ENCODE measurements around the gene COQ8B. TPM values are rescaled to one million over a fixed set of nuclear protein-coding genes. Genes with fewer than 3 reads are reported as not detected.

The COQ8B gene
- total RNA-seq, 1 donor from 2014 or later, result 41.6 TPM

- intact Hi-C loops (cut with micrococcal nuclease), result no loop called here
- Mint-ChIP-seq H3K27me3 (ENCODE audit: insufficient read depth) (no peaks in the 10 kb centered on the region), H3K36me3 (ENCODE audit: low read depth) (peaks cover 38% of the 10 kb centered on the region), H3K27ac (no peak overlapping the region), H3K4me3 (no peak overlapping the region), H3K4me1 (ENCODE audit: low read depth) (peaks cover 7% of the 10 kb centered on the region), H3K9me3 (no peaks in the 10 kb centered on the region)
- no peak for DNase-seq (ENCODE audit: low spot score)
Observed at GRCh38 chr19:40705362-40705651, 11.4 kb downstream of the COQ8B start.

DNA sequence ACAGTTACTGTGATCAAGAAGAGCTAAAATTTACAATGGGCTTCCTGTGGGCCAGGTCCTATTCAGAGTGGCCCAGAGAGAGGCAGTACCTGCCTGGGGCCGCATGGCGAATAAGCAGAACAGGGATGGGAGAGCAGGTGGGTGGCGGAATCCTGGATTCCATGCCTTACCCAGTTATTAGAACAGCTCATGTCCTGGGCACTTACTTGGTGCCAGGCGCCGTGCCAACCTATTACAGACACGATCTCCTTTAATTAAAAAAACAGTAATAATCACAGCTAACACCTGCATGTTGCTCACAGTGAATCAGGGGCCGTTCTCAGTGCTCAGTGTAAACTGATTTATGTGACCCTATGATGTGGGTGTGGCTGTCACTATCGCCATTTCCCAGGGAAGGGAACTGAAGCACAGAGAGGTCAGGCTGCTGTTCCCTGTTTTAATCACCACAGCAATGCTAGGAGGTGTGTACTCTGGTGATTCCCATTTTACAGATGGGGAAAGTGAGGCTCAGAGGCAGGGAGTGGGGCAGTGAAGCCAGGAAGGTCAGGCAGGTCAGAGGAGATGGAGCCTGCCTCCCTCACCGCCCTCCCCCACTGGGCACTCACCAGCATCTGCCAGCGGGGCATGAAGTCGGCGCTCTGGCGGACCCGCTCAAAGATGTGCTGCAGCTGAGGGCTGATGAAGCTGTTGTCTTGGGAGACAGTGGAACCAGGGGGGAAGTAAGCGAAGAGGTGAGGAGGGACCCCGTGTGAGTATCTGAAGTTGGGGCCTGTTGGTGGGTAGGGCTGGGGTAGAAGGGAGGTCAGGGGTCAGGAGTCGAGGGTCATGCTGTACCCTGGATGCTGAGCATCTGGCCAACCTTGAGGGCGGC is 12.0 kb downstream of the COQ8B start:
- Mint-ChIP-seq H3K36me3 (ENCODE audit: low read depth) (peaks cover 37% of the 10 kb centered on the region), H3K9me3 (no peaks in the 10 kb centered on the region), H3K4me3 (no peak overlapping the region), H3K27ac (no peak overlapping the region), H3K27me3 (ENCODE audit: insufficient read depth) (no peaks in the 10 kb centered on the region), H3K4me1 (ENCODE audit: low read depth) (peaks cover 7% of the 10 kb centered on the region)
- DNase-seq (ENCODE audit: low spot score), result no peak
- intact Hi-C loops (cut with micrococcal nuclease), result no loop called here

DNA sequence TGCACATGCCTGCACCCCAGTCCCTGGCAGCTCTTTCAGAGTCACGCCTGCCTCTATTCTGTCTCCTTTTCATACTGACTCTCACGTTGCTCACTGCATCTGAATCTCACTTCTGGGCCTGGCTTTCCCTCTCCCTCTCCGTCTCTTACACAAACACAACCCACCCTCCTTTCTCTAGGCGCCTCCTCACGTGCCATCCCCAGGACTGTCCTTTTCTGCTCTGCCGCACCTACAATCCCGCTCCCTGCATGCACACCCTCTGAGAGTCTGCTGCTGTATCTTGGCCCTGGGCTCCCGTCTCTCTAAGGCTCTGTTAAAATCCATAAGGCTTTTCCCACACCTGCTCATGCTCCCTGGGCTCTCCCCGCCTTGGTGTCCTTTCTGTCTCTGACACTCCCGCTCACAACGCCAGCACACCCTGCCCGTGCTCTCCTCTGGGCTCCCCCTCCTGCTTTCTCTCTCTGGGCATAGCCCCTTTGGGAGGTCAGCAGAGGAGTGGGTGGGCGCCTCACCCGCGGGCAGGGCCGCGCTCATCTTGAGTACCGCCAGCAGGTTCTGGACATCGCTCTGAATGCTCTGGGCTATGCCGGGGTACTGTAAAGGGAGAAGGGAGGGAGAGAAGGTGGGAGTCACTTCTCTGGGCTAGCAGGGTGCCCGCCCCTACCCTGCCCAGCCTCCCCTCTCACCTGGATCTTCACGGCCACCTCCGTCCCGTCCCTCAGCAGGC is 13.5 kb downstream of the COQ8B start:
- Mint-ChIP-seq H3K27ac (no peak overlapping the region), H3K36me3 (ENCODE audit: low read depth) (peaks cover 30% of the 10 kb centered on the region), H3K9me3 (no peaks in the 10 kb centered on the region), H3K4me3 (no peak overlapping the region), H3K4me1 (ENCODE audit: low read depth) (no peaks in the 10 kb centered on the region), H3K27me3 (ENCODE audit: insufficient read depth) (no peaks in the 10 kb centered on the region)
- intact Hi-C loops (cut with micrococcal nuclease), result no loop called here
- DNase-seq (ENCODE audit: low spot score), result no peak

DNA sequence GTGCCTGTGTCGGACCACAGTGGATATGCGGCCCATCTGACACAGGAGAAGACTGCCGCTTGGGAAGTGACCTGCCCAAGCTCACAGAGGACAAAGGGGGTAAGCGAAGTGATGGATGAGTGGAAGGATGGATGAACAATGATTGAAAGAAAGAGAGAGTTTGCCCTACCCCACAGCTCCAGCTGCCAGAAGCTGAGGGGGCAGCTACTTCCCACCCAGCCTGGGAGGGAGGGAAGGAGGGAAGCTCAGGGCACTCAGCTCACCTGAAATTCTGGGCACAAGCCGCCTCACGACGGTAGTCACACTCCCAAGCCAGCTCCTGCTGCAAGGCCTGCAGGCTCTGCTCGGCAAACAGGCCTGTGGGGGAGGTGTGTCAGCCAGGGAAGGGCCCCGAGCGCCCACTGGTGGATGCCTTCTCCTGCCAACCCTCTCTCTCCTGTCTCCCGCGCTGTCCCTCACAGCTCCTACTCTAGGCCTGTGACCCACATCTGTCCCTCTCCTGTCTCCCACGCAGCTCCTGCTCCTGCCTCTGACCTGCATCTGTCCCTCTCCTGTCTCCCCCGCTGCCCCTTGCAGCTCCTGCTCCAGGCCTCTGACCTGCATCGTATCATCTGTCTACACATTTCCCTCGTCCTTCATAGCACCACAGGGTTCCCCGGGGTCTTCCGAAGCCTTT is 14.2 kb downstream of the COQ8B start:
- Mint-ChIP-seq H3K27ac (no peak overlapping the region), H3K27me3 (ENCODE audit: insufficient read depth) (no peaks in the 10 kb centered on the region), H3K4me3 (no peak overlapping the region), H3K36me3 (ENCODE audit: low read depth) (peaks cover 29% of the 10 kb centered on the region), H3K4me1 (ENCODE audit: low read depth) (no peaks in the 10 kb centered on the region), H3K9me3 (no peaks in the 10 kb centered on the region)
- DNase-seq (ENCODE audit: low spot score), result no peak
- intact Hi-C loops (cut with micrococcal nuclease), result no loop called here

- Mint-ChIP-seq H3K9me3 (no peaks in the 10 kb centered on the region), H3K4me3 (no peak overlapping the region), H3K4me1 (ENCODE audit: low read depth) (no peaks in the 10 kb centered on the region), H3K27ac (no peak overlapping the region), H3K36me3 (ENCODE audit: low read depth) (peaks cover 25% of the 10 kb centered on the region), H3K27me3 (ENCODE audit: insufficient read depth) (no peaks in the 10 kb centered on the region)
- DNase-seq (ENCODE audit: low spot score), result no peak
- intact Hi-C loops (cut with micrococcal nuclease), result no loop called here
Observed at GRCh38 chr19:40701758-40702157, 14.9 kb downstream of the COQ8B start.

DNA sequence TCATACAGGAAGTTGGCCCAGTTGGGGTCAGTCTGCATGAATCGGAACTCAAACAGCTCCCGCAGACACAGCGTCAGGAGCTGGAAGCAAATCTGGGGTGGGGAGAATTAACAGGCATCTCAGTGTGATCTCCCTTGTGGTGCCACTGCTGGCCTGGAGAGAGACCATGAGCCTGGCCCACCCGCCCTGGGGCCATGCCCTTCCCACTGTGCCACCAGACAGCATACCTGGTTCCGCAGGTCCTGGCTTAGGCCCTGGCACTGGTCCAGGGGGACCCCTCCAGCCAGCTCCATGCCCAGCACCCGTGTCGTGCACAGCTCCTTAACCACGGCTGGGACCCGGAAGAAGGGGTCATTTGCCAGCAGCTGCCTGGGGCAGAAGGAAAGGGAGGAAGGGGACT is 16.6 kb downstream of the COQ8B start:
- DNase-seq (ENCODE audit: low spot score), result no peak
- H3K9me3 Mint-ChIP-seq, result no peaks in the 10 kb centered on the region
- H3K4me1 Mint-ChIP-seq (ENCODE audit: low read depth), result no peaks in the 10 kb centered on the region
- peaks cover 23% of the 10 kb centered on the region for H3K36me3 Mint-ChIP-seq (ENCODE audit: low read depth)
- H3K4me3 Mint-ChIP-seq, result no peak overlapping the region
- no peak overlapping the region for H3K27ac Mint-ChIP-seq
- intact Hi-C loops (cut with micrococcal nuclease), result no loop called here
- H3K27me3 Mint-ChIP-seq (ENCODE audit: insufficient read depth), result no peaks in the 10 kb centered on the region

- peaks cover 10% of the 10 kb centered on the region for H3K36me3 Mint-ChIP-seq (ENCODE audit: low read depth)
- no peaks in the 10 kb centered on the region for H3K4me1 Mint-ChIP-seq (ENCODE audit: low read depth)
- H3K4me3 Mint-ChIP-seq, result no peak overlapping the region
- DNase-seq (ENCODE audit: low spot score), result no peak
- no peaks in the 10 kb centered on the region for H3K27me3 Mint-ChIP-seq (ENCODE audit: insufficient read depth)
- intact Hi-C loops (cut with micrococcal nuclease), result no loop called here
- no peak overlapping the region for H3K27ac Mint-ChIP-seq
- no peaks in the 10 kb centered on the region for H3K9me3 Mint-ChIP-seq
Observed at GRCh38 chr19:40697007-40697406, 19.7 kb downstream of the COQ8B start.

DNA sequence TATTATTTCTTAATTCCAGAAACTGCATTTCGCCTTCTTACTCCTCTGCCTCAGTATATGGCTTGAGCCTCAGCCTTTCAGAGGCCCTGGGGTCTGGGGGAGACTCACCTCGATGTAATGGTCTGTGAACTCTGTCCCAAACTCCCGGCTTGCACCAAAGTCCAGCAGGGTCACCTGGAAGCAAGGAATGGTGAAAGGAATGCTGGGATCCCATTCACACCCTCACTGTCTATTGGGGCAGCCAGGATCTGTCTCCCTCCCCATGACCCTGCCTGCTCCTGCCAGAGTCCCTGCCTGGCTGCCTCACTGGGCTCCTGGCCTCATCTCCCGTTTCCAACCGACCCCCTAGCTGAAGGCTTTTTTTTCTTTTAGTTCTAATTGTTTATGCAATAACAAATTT is 20.8 kb downstream of the COQ8B start:
- Mint-ChIP-seq H3K9me3 (no peaks in the 10 kb centered on the region), H3K36me3 (ENCODE audit: low read depth) (peaks cover 8% of the 10 kb centered on the region), H3K4me1 (ENCODE audit: low read depth) (no peaks in the 10 kb centered on the region), H3K27me3 (ENCODE audit: insufficient read depth) (no peaks in the 10 kb centered on the region), H3K27ac (no peak overlapping the region), H3K4me3 (no peak overlapping the region)
- intact Hi-C loops (cut with micrococcal nuclease), result no loop called here
- no peak for DNase-seq (ENCODE audit: low spot score)

DNA sequence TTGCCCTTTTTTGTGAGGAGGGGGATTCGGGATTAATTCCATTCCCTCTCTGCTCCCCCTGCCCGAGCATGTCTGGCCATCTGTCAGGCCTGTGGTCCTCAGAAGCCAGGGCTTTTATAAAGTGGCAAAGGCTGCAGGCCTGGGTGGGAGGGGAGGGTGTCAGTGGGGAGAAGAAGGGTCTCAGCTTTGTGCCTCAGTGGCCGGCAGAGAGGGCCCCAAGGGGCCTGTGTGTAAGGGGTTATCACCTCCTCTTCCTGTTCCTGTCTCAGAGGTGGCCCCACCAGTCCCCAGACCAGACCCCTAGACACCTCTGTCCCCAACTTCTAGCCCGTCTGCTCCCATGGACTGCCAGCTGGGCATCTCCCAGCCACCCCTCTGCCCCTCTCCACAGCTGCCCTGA is 22.8 kb downstream of the COQ8B start:
- H3K9me3 Mint-ChIP-seq, result no peaks in the 10 kb centered on the region
- no peak for DNase-seq (ENCODE audit: low spot score)
- H3K4me3 Mint-ChIP-seq, result no peak overlapping the region
- peaks cover 6% of the 10 kb centered on the region for H3K36me3 Mint-ChIP-seq (ENCODE audit: low read depth)
- no peak overlapping the region for H3K27ac Mint-ChIP-seq
- H3K4me1 Mint-ChIP-seq (ENCODE audit: low read depth), result no peaks in the 10 kb centered on the region
- intact Hi-C loops (cut with micrococcal nuclease), result no loop called here
- H3K27me3 Mint-ChIP-seq (ENCODE audit: insufficient read depth), result no peaks in the 10 kb centered on the region

DNA sequence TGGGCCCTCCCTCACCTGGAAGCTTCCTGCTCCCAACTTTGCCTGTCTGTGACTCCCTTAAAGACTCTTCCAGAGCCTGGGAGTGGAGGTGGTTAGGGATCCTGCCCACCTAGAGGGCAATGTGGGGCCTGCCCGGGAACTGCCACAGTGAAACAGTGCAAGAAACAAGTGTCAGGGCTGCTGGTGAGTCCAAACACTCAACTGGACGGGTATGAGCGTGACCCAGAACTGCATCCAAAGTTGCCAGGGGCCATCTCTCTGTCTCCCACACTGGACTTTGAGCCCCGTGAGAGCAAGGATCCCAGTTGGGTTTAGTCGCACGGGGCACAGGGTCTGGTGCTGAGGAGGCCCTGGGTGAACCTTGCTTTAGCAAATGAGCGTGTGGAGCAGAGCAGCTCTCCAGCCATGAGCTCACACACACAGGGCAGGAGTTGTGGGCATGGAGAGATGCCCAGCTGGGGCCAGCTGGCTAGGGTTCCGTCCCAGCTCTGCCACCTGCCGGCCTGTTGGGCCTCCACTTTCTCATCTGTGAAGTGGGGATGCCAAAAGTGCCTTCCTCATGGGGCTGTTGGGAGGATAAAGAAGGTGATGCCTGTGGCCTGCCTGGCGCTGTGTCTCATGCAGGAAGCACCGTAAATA is 23.4 kb downstream of the COQ8B start:
- DNase-seq (ENCODE audit: low spot score), result no peak

GRCh38 chr19:40692212-40692551 is 24.5 kb downstream of the COQ8B start:
- intact Hi-C loops (cut with micrococcal nuclease), result no loop called here
- Mint-ChIP-seq H3K4me1 (ENCODE audit: low read depth) (no peaks in the 10 kb centered on the region), H3K4me3 (no peak overlapping the region), H3K27ac (peak overlapping the region; percentile 63), H3K27me3 (ENCODE audit: insufficient read depth) (no peaks in the 10 kb centered on the region), H3K9me3 (no peaks in the 10 kb centered on the region), H3K36me3 (ENCODE audit: low read depth) (peaks cover 6% of the 10 kb centered on the region)
- DNase-seq (ENCODE audit: low spot score), result no peak

More for the DNA sequence above, 23.4 kb downstream of the COQ8B start:
- Mint-ChIP-seq H3K9me3 (no peaks in the 10 kb centered on the region), H3K36me3 (ENCODE audit: low read depth) (peaks cover 6% of the 10 kb centered on the region), H3K4me1 (ENCODE audit: low read depth) (no peaks in the 10 kb centered on the region), H3K4me3 (no peak overlapping the region), H3K27ac (peak overlapping the region; percentile 35), H3K27me3 (ENCODE audit: insufficient read depth) (no peaks in the 10 kb centered on the region)
- intact Hi-C loops (cut with micrococcal nuclease), result no loop called here

DNA sequence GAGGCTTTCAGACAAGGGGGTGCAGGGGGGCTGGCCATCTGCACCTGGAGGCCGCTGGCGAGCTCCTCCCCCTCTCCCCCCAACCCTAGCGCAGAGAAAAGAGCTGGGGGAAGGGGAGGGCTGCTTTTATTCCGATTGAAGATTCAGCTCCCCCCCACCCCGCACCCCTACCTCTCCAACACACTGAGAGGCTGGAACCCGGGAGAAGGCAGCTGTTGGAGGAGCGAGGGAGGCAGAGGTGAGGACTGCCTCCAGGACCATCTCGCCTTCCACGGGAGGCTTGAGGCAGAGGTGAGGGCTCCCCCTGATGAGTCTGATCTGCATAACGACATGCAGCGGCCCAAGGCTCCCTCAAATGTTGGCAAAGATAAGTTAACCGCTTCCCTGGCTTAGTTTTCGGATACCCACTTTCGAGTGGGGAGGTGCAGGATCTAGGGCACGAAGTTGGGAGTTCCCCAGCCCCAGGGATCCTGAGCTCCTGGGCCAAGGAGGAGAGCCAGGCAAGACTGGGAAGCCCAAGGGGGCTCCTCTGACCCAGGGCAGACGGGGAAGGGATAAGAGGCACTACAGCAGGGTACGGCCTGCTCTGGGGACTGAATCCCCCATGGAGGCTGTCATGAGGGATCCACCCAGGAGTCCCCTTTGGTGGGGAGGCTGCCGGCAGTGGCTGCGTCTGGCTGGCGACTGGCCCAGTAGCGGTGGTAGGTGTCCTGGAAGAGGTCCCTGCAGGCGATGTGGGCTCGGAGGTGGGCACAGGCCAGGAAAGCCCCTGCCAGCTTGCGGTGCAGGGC is 25.1 kb downstream of the COQ8B start:
- DNase-seq (ENCODE audit: low spot score), result no peak
- Mint-ChIP-seq H3K27ac (peak overlapping the region; percentile 84), H3K4me1 (ENCODE audit: low read depth) (no peaks in the 10 kb centered on the region), H3K36me3 (ENCODE audit: low read depth) (peaks cover 6% of the 10 kb centered on the region), H3K4me3 (peak overlapping the region; percentile 87), H3K9me3 (no peaks in the 10 kb centered on the region), H3K27me3 (ENCODE audit: insufficient read depth) (no peaks in the 10 kb centered on the region)
- intact Hi-C loops (cut with micrococcal nuclease), result loop anchor here (2.0 kb wide), 1 partner anchor 77 kb away; no protein-coding TSS in a partner anchor

Measured in activated T-helper 1 cell treated with anti-CD3 and anti-CD28 coated beads, Interleukin-12 subunit alpha, Interleukin-12 subunit beta, Interleukin-2, Interleukin-4 antibody, amounts not matched to agents 30 ng/mL and 10 ng/mL and 1 ng/mL, durations not matched to agents 14 hours and 24 hours and 36 hours (primary cell).